CD4-positive, alpha-beta T cell treated with Interleukin-10 for 1 hour (primary cell): ENCODE data around the gene GLG1.
"Not testable (repeated sequence)": the region's sequence is repeated elsewhere in the genome, so short reads cannot be mapped to it uniquely, and the experiment has no call there.

Experiments
- DNase-seq: peaks from one replicate; pipeline ENCODE4 v3.0.0-alpha.2; 2020

GLG1 gene

DNA sequence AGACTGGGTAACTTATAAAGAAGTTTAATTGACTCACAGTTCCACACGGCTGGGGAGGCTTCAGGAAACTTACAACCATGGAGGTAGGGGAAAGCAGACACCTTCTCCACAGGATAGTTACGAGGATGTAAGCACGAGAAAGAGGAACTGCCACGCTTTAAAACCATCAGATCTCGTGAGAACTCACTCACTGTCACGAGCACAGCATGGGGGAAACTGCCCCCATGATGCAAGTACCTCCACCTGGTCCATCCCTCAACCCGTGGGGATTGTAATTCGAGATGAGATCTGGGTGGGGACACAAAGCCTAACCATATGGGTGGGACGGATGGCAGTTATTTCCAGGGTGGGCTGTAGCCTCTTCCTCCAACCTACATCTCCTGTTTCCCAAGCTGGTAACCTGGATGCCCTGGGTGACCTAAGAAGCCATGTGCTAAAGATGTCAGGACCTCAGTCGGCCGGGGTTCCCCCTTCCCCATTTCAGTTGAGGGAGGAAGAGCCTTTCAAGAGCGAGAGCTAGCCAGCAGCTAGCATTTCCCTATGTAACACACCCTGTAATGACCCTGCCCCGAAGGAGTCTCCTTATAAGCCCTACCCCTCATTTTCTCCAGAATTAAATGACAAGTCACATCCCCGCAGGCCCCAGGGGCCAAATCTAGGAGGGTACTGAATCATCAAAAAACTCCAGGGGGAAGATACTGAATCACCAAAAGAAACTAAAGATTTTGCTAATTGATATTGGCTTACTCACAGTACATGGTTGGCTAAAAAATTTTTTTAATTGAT, 202.6 kb downstream of the GLG1 start:
- DNase-seq = not testable (repeated sequence)

GRCh38 chr16:74400238-74400637, 206.7 kb downstream of the GLG1 start:
- not testable (repeated sequence) for DNase-seq

GRCh38 chr16:74398212-74398895, 208.6 kb downstream of the GLG1 start:
- DNase-seq = not testable (repeated sequence)
